DMS153 treated with DMSO at 0.1 percent for 48 hours (cell line): ENCODE results near the gene YTHDF2.
A peak's percentile ranks its signal among the peaks of the same experiment; 100 is the strongest.

Experiments
- DNase-seq: peaks from one replicate; lab custom pipeline; 2025; ENCODE audit not compliant: unreplicated experiment; lab: John Stamatoyannopoulos, UW

YTHDF2 gene

DNA sequence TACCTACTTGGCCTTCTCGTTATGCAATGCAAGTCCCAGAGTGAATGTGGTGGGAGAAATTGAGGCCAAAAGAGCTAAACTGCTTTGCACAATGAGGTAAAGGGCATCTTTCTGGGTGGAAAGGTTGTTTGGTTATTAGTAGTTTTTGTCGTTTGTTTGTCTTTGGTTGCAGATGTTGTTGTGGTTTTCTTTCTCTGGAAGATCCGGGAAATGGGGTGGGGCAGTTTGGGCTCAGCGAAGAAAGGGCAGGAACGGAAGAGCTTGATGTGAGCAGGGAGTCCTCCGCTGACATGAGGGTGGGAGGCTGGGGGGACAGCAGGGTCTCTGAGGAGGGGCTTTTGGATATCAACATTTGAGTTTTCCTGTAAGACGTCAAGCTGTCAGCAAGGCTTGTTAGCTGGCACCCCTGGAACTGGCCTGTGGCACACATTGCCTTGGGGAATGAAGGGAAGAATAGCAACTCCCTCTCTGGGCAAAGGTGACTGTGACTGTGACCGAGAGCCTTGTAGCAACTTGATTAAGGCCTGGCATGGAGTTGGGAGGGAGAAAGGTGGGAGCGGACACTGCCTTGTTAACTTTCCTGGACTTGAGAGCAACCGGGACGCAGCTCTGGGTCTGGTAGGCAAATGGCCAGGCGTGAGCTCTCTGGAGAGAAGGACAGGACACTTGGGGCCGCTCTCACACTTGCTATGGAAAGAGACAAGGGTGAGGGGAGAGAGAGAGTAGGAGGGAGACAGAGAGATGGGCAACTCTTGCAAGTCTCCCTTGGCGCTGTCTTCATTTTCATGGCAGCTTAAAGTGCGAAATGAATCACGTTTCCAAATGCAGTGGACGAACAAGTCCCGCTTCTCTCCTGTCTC is 59.8 kb downstream of the YTHDF2 start:
- no peak for DNase-seq

DNA sequence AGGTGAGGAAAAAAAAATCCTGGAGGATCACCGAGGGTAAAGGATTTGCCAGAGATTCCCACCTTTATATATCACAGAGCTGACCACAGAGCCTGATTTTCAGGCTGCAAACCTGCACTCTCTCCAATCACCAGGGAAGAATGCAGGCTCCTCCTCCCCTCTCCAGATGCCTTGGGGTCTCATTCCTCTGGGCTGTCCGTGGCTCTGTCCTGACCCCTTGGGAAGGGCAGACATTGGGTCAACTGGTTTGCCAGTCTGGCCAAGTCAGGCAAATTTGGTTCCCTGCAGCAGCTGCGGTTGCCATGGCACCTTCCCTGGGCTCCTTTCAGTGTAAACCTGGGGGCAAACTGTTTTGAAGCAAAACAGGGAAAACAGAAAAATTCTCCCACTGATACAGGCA is 63.6 kb downstream of the YTHDF2 start:
- no peak for DNase-seq

DNA sequence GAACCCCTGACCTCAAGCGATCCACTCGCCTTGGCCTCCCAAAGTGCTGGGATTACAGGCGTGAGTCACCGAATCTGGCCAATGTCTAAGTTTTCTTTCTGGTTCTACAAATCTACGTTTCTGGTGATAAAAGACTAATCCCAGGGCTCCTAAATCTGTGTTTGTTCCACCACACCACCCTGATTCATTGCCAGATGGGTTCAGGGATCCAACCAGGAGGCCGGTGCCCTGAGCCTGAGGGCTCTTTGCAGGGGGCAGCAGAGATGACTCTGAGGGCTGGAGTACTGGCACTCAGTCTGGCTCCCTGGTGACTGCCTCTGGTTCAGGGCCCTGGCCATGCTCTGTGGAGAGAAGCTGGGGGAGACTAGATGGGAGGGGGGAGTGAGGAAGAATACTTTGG is 64.7 kb downstream of the YTHDF2 start:
- no peak for DNase-seq

DNA sequence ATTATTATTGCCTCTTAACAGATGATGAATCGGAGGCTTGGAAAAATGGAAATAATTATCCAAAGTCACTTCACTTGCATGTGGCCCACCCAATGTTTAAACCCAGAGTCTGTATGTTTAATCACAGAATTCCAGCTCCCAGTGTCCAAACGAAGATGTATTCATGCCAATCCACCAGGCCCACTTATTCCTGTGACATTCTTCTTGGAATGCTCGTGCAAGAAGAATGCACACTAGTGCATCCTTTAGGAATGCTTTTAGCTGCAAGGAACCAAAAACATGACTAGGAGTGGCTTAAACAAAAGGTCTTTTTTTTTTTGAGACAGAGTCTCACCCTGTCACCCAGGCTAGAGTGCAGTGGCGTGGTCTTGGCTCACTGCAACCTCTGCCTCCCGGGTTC is 66.3 kb downstream of the YTHDF2 start:
- DNase-seq, result no peak

DNA sequence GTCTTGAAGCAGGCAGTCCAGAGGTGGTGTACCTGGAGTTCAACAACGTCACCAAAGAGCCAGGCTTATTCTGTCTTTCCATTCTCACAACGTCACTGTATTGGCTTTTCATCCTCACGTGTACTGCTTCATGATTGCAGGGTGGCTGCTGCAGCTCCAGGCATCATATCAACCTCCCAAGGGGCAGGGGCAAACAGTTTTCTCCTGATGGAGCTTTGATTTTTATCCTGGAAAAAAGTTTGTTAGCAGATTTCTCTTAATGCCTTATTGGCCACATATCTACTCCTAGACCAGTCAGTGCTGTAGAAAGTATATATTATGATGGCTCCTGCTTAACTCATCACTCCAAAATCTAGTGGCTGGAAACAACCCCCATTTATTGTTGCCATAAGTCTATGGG is 66.9 kb downstream of the YTHDF2 start:
- DNase-seq, result no peak

DNA sequence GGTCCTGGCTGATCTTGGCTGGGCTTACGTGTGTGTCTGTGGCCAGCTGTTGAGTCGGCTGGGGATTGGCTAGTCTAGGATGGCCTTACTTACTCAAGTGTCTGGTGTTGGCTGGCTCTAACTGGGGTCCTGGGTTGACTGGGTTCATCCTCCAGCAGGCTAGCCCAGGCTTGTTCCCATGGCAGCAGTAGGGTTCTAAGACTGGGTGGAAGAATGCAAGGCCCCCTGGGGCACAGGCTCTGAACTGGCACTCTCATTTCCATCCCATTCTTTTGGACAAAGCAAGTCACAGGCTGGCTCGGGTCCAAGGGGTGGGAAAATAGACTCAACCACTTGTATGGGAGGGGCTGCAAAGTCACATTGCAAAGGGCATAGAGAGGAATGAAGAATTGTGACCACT is 67.3 kb downstream of the YTHDF2 start:
- DNase-seq, result no peak

DNA sequence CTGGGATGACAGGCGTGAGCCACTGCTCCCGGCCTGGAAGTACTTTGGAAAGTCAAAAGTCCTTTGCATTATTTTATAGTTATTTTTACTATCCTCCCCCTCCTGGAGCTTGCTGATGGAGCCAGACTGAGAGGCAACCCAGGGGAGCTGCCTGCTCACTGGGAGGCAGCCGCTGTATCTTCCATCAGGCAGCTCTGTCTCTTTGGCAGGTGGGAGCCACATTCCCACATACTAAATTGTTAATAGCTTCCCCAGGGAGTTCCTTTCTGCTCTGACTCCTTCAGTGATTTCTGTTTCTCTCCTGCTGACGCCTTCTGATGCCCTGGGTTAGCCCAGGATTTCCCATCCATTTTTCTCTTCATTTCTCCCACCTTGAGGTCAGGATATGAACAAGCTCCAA is 70.3 kb downstream of the YTHDF2 start:
- DNase-seq, result no peak

DNA sequence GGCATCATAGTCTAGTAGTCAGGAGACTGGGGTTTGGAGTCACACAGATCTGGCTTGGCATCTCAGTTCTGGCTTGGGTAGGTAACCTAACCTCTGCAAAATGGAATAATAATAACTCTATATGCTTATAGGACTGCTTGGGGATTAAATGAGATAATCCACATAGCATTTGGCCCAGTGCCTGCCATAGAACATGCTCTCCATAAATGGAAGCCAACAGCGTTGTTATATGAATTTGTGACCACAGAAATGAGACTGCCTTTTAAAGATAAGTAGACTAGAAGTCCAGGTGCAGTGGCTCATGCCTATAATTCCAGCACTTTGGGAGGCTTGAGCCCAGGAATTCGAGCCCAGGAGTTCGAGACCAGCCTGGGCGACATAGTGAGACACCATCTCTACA is 71.2 kb downstream of the YTHDF2 start:
- DNase-seq, result no peak

DNA sequence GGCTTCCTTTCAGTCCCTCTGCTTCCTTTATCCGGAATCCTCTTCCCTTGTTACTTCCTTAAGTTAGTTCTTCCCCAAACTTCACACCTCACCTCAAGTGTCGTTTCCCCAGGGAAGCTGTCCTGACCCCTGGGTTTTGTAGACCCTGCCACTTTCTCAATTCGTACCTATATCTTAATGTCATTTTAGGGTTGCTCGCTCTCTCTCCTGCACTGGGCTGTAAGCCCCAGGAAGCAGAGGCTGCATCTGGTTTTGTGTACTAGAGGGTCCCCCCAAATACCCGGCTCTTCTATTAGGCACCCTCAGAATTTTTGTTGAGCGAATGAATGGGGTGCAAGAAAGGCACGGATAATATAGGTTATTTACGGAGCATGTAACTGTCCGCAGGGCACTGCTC is 74.6 kb downstream of the YTHDF2 start:
- no peak for DNase-seq

DNA sequence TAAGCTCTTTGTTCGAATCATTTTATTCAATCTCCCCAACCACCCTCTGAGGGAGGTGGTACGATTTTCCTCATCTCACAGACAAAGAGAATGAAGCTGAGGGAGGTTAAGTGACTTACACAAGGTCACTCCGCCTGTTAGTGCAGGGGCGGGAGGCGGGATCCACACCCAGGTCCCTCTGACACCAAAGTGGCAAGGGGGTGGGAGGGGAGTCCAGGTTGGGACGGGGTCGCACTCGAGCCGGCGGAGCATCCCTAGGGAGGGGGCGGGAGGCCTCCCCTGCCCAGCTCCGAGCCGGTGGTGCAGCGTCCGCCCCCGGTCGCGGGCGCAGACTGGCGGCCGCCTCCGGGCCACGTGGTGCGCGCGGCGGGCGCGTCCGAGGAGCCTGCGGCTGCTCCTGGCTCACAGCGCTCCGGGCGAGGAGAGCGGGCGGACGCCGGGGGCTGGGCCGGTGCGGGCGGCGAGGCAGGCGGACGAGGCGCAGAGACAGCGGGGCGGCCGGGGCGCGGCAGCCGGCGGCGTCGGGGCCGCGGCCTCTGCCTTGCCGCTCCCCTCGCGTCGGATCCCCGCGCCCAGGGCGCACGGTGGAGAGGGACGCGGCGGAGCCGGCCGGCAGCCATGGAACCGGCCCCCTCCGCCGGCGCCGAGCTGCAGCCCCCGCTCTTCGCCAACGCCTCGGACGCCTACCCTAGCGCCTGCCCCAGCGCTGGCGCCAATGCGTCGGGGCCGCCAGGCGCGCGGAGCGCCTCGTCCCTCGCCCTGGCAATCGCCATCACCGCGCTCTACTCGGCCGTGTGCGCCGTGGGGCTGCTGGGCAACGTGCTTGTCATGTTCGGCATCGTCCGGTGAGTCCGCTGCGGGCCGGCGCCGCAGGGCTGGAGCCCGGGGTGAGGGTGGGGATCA is 75.3 kb downstream of the YTHDF2 start, which contains the start of gene OPRD1:
Gene OPRD1, plus strand, starts transcription at position 405 of the 903 bp plus-strand sequence. Its CDS starts 214 bp downstream, at position 619.
- DNase-seq, result no peak

DNA sequence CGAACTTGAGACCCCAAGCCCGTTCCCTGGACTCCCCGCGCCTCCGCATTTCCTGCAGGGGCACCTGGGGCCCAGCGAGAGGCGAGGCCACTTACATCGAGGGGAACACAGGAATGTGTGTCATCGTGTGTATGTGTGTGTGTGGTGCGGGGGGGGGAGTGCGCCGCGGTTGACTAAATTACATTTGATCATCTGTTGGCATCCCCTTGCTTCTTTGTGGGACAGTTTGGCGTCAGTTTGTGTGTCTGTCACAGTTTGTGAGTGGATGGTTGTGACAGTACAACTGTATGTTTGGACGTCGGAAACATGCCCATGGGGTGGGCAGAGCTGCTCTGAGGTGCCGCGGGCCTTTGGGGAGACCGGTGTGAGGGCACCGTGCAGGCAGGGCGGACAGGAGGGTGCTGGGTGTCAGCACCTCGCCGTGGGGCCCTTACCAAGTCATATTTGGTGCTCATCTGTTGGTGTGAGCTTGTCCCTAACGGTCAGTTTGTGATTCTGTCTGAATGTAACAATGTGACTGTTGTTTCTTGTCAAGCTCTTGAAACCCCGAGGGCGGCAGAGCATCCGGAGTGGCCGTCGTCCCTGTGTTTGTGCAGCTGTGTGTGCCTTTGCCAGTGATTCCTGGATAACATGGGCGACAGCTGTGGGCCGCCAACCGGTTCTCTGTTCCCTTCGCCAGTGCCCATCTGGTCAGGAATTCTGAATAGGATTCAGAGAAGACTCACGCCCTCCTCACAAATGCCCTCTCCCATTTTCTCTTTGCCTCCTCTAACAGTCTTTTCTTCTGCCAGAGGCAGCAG is 76.1 kb downstream of the YTHDF2 start:
- peak; percentile 88 for DNase-seq

DNA sequence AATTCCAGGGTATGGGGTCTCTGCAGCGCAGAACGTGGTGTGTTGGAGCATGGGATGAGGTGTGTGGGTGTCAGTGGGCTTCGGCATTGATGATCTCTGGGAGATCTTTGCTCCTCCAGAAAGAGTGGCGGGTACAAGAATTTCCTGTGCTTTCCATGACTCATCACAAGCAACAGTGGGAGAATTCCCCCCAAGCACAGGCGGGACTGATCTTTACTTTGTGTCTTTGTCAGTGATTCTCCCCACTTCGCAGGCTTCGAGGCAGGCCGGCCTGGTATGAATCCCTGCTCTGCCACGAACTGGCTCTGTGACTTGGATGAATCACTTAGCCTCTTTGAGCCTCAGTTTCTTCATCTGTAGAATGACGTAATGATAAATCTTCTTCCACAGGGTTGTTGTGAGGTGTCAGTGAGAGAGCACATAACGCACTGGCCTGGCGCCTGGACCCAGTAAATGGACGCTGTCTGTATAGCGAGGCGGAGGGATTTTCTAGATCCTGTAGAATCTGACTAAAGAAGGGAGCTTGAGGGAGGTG is 77.3 kb downstream of the YTHDF2 start:
- no peak for DNase-seq

DNA sequence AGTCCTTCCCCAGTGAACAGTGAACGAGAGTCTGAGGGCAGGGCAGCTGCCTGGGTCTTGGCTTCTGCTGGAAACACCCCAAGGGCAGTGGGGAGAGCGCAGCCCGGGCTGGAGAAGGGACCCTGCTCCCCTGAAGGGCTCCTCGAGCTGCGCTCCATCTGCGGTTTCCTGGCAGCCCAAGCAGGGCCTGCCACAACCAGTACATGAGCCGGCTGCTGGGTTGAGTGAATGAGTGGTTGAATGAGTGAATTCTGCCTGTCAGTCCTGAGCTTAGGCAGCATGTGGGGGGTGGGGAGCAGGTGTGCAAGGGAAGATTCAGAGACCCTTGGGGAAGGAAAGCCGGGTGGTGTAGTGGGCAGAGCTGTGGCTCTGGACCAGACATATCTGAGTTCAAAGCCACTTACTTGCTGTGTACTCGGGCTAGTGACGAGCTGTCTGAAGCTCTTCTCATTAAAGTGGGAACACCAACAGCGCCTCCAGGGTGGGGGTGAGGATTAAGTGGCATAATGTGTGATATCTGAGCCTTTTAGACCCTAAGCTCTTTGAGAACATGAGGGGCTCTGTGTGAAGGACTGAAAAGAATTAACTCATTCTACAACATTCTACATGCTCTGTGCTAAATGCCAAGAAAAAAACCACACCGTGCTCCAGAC is 78.9 kb downstream of the YTHDF2 start:
- no peak for DNase-seq

DNA sequence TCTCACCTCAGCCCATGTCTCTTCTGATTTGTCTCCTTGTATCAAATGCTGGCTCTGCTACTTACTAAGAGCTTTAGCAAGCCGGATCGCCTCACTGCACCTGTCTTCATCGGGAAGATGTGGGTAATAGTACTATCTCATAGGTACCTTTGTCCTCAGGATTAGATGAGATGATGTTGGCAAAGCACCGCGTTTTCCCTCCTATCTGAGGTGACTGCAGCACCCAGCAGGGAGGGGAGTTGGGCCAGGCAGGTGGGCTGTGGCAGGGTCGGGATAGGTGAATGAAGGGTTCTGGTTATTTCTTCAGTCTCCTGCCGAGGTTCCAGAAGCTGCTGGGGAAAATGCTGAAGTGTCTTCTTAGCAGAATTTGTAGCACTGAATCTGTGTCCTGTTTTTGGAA is 80.4 kb downstream of the YTHDF2 start:
- no peak for DNase-seq

DNA sequence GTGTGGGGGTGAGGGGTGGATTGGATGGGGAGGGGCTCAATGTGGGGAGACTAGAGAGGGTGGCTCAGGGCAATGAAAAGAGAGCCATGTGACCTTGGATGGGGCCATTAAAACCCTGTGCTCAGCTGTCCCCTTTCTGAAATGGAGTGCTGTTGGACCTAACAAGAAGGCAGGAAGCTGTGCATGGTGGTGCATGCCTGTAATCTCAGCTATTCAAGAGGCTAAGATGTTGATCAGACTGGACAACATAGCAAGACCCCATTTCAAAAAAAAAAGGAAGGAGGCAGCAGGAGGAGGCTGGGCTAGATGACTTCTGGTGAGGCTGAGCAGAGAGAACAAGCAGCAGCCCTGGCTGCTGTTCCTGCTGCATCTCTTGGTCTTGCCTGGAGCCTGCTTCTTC is 82.3 kb downstream of the YTHDF2 start:
- no peak for DNase-seq
